ACC112 (cell line): ENCODE data around the gene PSME1.
A peak's percentile ranks its signal among the peaks of the same experiment; 100 is the strongest.

Experiments
- H2AFZ ChIP-seq: fragments of 200-600 bp; sonication (generic); one replicate; pipeline ENCODE4 v1.6.0; 2017; ENCODE audit warnings: antibody characterized with exemption, low read length; ENCODE audit not compliant: unreplicated experiment
- H3K27ac ChIP-seq: fragments of 200-600 bp; sonication (generic); 2 replicates; pipeline ENCODE4 v1.5.1; 2014; ENCODE audit warnings: low read depth, mild to moderate bottlenecking, antibody characterized with exemption, low read length, moderate library complexity
- H3K27me3 ChIP-seq: fragments of 200-600 bp; sonication (generic); 2 replicates; pipeline ENCODE4 v1.6.1; 2014; ENCODE audit warnings: mild to moderate bottlenecking, antibody characterized with exemption, low read length, moderate library complexity, mixed read lengths; ENCODE audit not compliant: insufficient read depth
- H3K36me3 ChIP-seq: fragments of 200-600 bp; sonication (generic); 2 replicates; pipeline ENCODE4 v1.6.1; 2016; ENCODE audit warnings: mild to moderate bottlenecking, antibody characterized with exemption, low read length, moderate library complexity, mixed read lengths; ENCODE audit not compliant: insufficient read depth
- H3K4me1 ChIP-seq: fragments of 200-600 bp; sonication (generic); one replicate; pipeline ENCODE4 v1.6.1; 2016; ENCODE audit warnings: low read length, mixed read lengths; ENCODE audit not compliant: insufficient read depth, unreplicated experiment, control insufficient read depth
- H3K4me3 ChIP-seq: fragments of 200-600 bp; sonication (generic); 2 replicates; pipeline ENCODE4 v1.5.1; 2014; ENCODE audit warnings: mild to moderate bottlenecking, low read depth, low read length
- H3K79me2 ChIP-seq: fragments of 200-600 bp; sonication (generic); one replicate; pipeline ENCODE4 v1.6.0; 2016; ENCODE audit warnings: low read length; ENCODE audit not compliant: control insufficient read depth, unreplicated experiment, insufficient read depth

Gene PSME1

DNA sequence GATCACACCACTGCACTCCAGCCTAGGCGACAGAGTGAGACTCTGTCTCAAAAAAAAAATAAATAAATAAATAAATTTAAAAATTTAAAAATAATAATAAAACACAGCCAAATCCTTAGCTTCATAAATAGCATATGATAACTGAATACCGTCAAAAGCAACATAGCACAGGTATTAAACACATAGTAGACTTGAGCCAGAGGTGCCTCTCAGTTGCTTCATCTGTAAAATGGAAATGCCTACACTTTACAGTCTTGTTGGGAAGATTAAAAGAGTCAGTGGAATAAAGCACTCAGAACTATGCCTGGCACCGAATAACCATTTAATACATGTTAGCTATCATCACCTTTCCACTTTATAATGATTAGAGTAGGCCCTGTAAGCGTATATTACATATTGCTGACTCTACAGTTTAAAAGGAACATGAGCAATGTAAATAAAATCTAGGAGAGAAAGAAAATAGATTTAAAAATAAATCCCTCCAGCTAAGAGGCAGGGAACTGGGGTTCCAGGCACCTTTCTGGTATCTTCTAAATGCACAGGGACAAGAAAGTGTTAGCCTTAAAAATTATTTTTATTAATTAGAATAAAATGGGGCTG, 29.2 kb upstream of the PSME1 start:
- Histone ChIP-seq H3K36me3 (no peaks in the 10 kb centered on the region), H2AFZ (no peak overlapping the region), H3K79me2 (no peaks in the 10 kb centered on the region), H3K4me1 (peaks cover 9% of the 10 kb centered on the region), H3K4me3 (no peak overlapping the region), H3K27me3 (no peaks in the 10 kb centered on the region), H3K27ac (no peak overlapping the region)

DNA sequence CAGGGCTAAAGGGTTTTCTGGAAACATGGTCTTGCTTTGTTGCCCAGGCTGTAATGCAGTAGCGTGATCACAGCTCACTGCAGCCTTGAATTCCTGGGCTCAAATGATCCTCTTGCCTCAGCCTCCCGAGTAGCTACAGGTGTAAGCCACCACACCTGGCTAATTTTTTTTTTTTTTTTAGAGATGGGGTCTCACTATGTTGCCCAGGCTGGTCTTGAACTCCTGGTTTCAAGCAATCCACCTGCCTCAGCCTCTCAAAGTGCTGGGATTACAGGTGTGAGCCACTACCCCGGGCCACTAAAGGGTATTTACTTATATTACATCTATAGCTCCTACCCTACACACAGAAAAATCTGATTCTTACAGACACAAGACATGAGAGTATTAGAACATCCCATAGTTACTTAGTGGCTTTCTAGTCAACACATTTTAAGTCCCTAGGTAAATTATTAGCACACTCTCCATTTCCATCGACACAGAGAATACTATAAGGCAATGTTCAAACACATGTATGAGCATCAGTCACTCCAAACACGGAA, 27.6 kb upstream of the PSME1 start:
- H3K4me3 ChIP-seq, result no peak overlapping the region
- H3K27ac ChIP-seq, result no peak overlapping the region

GRCh38 chr14:24110060-24110459, 25.9 kb upstream of the PSME1 start:
- H3K36me3 ChIP-seq, result no peaks in the 10 kb centered on the region
- no peak overlapping the region for H3K27ac ChIP-seq

More for the DNA sequence above, 27.6 kb upstream of the PSME1 start:
- no peak overlapping the region for H2AFZ ChIP-seq
- no peaks in the 10 kb centered on the region for H3K27me3 ChIP-seq
- H3K79me2 ChIP-seq, result no peaks in the 10 kb centered on the region
- H3K4me1 ChIP-seq, result peaks cover 9% of the 10 kb centered on the region
- H3K36me3 ChIP-seq, result no peaks in the 10 kb centered on the region

DNA sequence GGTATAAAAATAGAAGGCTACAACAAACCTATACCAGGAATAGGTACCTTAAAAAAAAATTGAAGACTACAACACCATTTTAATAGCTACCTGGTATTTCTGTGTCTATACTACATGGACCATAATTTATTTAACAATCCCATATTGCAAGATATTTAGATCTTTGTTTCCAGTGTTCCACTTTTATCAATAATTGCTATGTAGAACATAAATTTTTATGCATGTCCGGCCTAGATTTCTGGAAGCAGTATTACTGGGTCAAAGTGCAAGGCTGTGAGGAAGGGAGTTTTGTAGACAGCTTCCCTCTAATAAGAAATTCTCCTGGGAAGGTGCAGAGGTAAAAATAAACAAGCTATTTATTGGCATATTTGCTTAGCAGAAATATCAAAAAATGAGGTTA, 25.5 kb upstream of the PSME1 start:
- H3K79me2 ChIP-seq, result no peaks in the 10 kb centered on the region
- no peak overlapping the region for H2AFZ ChIP-seq
- H3K27ac ChIP-seq, result no peak overlapping the region
- no peaks in the 10 kb centered on the region for H3K36me3 ChIP-seq
- H3K27me3 ChIP-seq, result no peaks in the 10 kb centered on the region
- H3K4me1 ChIP-seq, result peaks cover 11% of the 10 kb centered on the region
- no peak overlapping the region for H3K4me3 ChIP-seq

More at GRCh38 chr14:24110060-24110459, 25.9 kb upstream of the PSME1 start:
- no peaks in the 10 kb centered on the region for H3K79me2 ChIP-seq
- no peak overlapping the region for H2AFZ ChIP-seq
- peaks cover 9% of the 10 kb centered on the region for H3K4me1 ChIP-seq
- no peaks in the 10 kb centered on the region for H3K27me3 ChIP-seq
- no peak overlapping the region for H3K4me3 ChIP-seq

DNA sequence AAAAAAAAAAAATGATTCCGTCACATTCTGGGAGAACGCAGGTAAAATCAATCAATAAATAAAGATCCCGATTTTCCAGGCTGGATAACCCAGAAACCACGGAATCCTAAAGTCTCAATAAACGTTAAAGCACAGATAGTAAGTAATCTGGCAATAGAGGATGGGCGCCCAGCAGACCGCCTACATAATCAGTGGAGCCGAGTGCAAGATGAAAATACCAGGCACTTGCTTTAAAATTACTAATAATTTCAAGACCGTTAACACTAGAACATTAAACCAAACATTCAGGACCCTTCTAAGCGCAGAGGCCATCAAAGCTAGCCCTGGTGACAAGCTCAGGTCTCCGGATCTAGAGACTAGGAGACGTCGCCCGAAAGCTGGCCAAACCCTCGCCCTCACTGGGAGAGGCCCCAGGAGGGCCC, 22.6 kb upstream of the PSME1 start:
- H3K4me3 ChIP-seq, result peak overlapping the region; percentile 91
- H3K27ac ChIP-seq, result peak overlapping the region; percentile 89
- H3K79me2 ChIP-seq, result no peaks in the 10 kb centered on the region
- H2AFZ ChIP-seq, result peak overlapping the region; percentile 55
- no peaks in the 10 kb centered on the region for H3K27me3 ChIP-seq
- no peaks in the 10 kb centered on the region; the same call in 1 of the 2 replicates for H3K36me3 ChIP-seq
- H3K4me1 ChIP-seq, result peaks cover 6% of the 10 kb centered on the region

DNA sequence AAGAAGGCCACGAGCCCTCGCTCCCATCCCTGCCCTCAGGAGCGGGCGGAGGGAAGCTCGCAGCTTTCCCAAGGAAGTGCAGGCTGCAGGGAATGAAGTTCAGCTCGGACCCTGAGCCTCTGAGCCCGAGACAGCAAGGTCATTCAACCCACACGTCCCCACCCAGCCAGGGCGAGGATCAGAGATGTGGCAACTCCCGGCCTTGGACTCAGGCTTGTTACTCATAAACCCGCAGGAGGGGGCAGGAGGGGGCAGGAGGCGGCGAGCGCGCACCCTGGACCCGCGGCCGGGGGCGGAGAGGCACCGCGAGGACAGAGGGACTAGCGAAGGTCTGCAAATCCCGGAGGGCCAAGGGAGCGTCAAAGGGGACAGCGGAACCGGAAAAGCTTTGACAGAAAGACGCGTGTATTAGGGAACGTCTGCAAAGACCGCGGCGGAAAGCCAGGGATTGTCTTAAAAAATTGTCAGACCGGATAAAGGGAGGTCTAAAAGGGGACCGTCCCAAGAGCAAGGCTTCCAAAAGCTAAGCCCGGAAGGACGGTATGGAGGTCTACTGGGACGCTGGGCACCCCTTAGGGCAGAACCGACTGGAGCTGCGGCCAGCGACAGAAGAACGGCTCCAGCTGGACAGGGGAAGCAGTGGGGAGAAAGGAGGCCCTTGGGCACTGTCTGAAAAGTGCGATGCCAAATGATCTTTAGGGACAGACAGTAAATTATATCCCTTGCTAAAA, 22.0 kb upstream of the PSME1 start:
- no peaks in the 10 kb centered on the region for H3K27me3 ChIP-seq
- H3K79me2 ChIP-seq, result no peaks in the 10 kb centered on the region
- peak overlapping the region; percentile 91 for H3K4me3 ChIP-seq
- peak overlapping the region; percentile 55 for H2AFZ ChIP-seq
- no peaks in the 10 kb centered on the region; the same call in 1 of the 2 replicates for H3K36me3 ChIP-seq
- H3K27ac ChIP-seq, result peak overlapping the region; percentile 89
- H3K4me1 ChIP-seq, result peaks cover 6% of the 10 kb centered on the region

- H3K4me3 ChIP-seq, result peak within 1 kb of the TSS; percentile 91
- no peaks in the 10 kb centered on the region; the same call in 1 of the 2 replicates for H3K36me3 ChIP-seq
- H3K27me3 ChIP-seq, result no peaks in the 10 kb centered on the region
- H3K4me1 ChIP-seq, result peaks cover 6% of the 10 kb centered on the region
- H2AFZ ChIP-seq, result peak within 1 kb of the TSS; percentile 91
- peak within 1 kb of the TSS; percentile 89 for H3K27ac ChIP-seq
- no peaks in the 10 kb centered on the region for H3K79me2 ChIP-seq
Observed at GRCh38 chr14:24114532-24115421, 21.2 kb upstream of the PSME1 start, which contains the start of the genes DCAF11 and NRL. Gene DCAF11, plus strand, starts transcription at chr14:24114777. Its CDS starts 818 bp downstream, at chr14:24115595. Gene NRL, minus strand, starts transcription at chr14:24114949. Its CDS starts 32,101 bp downstream, at chr14:24082848.

GRCh38 chr14:24115422-24116127, 20.4 kb upstream of the PSME1 start:
- Histone ChIP-seq H2AFZ (peak overlapping the region; percentile 91), H3K4me3 (peak overlapping the region; percentile 91), H3K27ac (no peak overlapping the region), H3K4me1 (peaks cover 6% of the 10 kb centered on the region), H3K79me2 (no peaks in the 10 kb centered on the region), H3K36me3 (no peaks in the 10 kb centered on the region; the same call in 1 of the 2 replicates), H3K27me3 (no peaks in the 10 kb centered on the region)

DNA sequence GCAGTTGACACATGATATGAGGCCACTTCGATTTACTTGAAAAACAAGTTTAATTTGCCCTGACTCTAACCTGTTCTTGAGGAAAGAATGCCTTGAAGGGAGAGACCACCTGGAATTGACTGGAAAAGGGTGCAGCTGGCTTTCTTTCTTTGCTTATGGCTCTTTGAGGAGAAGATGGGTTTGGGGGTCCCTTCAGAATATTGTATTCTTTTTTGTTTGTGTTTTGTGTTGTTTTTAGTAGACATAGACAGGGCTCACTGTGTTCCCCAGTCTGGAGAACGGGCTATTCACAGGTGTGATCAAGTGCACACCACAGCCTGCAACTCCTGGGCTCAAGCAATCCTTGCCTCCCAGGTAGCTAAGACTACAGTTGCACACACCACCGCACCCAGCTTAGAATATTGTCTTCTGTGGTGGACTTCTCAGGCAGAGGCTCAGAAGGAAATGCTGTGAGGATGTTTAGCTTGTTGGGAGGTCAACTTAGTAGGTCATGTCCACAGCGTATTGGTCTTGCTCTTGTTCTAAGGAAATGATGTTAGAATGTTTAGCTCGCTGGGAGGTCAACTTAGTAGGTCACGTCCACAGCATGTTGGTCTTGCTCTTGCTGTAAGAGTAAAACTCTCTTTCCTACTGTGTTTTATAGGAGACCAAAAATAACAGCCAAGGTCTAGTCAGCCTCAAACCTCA, 19.7 kb upstream of the PSME1 start:
- Histone ChIP-seq H3K4me3 (peak overlapping the region; percentile 91; the same call in 1 of the 2 replicates), H3K27me3 (no peaks in the 10 kb centered on the region), H3K79me2 (no peaks in the 10 kb centered on the region), H2AFZ (no peak overlapping the region), H3K27ac (no peak overlapping the region), H3K36me3 (no peaks in the 10 kb centered on the region; the same call in 1 of the 2 replicates), H3K4me1 (peaks cover 6% of the 10 kb centered on the region)
